ENCODE measurements around the gene ACOD1. TPM values are rescaled to one million over a fixed set of nuclear protein-coding genes. Genes with fewer than 3 reads are reported as not detected.

The ACOD1 gene
- total and polyA plus RNA-seq, 4 donors, result 0.08 TPM; not detected in 3

- Histone ChIP-seq H3K36me3 (ENCODE audit: control insufficient read depth in 4 of 4, insufficient read depth in 3 of 4, low read depth in 1 of 4, low read length in 3 of 4) (no peaks in the 10 kb centered on the region), H3K27ac (ENCODE audit: low read depth in 1 of 2, low read length in 2 of 2) (no peak overlapping the region), H3K27me3 (ENCODE audit: control insufficient read depth in 4 of 4, insufficient read depth in 4 of 4, low read length in 3 of 4) (peaks cover 0 to 8% (median 0%) of the 10 kb centered on the region in 4 donors), H3K4me3 (ENCODE audit: low read depth in 1 of 3, low read length in 3 of 3) (no peak overlapping the region), H3K4me1 (ENCODE audit: control insufficient read depth in 4 of 4, insufficient read depth in 4 of 4, low read length in 3 of 4) (no peaks in the 10 kb centered on the region), H3K9me3 (ENCODE audit: control insufficient read depth in 4 of 4, low read length in 3 of 4) (no peaks in the 10 kb centered on the region), H3K9ac (ENCODE audit: low read depth in 1 of 2, low read length in 2 of 2) (no peak overlapping the region)
- TF ChIP-seq RXRA (IDR thresholded peaks at IDR 0.05) (no peak), TAF1 (conservative IDR thresholded peaks at IDR 0.05) (no peak), JUND (IDR thresholded peaks at IDR 0.05) (no peak), REST (IDR thresholded peaks at IDR 0.05) (no peak), FOXA1 (IDR thresholded peaks at IDR 0.05) (no peak), HNF4G (IDR thresholded peaks at IDR 0.05) (no peak), NR2F2 (IDR thresholded peaks at IDR 0.05) (no peak)
- TF ChIP-seq, protein P1, sequence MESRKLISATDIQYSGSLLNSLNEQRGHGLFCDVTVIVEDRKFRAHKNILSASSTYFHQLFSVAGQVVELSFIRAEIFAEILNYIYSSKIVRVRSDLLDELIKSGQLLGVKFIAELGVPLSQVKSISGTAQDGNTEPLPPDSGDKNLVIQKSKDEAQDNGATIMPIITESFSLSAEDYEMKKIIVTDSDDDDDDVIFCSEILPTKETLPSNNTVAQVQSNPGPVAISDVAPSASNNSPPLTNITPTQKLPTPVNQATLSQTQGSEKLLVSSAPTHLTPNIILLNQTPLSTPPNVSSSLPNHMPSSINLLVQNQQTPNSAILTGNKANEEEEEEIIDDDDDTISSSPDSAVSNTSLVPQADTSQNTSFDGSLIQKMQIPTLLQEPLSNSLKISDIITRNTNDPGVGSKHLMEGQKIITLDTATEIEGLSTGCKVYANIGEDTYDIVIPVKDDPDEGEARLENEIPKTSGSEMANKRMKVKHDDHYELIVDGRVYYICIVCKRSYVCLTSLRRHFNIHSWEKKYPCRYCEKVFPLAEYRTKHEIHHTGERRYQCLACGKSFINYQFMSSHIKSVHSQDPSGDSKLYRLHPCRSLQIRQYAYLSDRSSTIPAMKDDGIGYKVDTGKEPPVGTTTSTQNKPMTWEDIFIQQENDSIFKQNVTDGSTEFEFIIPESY (IDR thresholded peaks at IDR 0.05), result no peak
- 61% methylated on average over 19 of the region's 19 CpGs for WGBS
- DNase-seq (ENCODE audit: low spot score), result no peak
These were observed 23.8 kb downstream of the ACOD1 start for GRCh38 chr13:76971851-76972829.

- H3K4me3 ChIP-seq (ENCODE audit: low read depth in 1 of 3, low read length in 3 of 3), result no peak overlapping the region
- H3K4me1 ChIP-seq (ENCODE audit: control insufficient read depth in 4 of 4, insufficient read depth in 4 of 4, low read length in 3 of 4), result no peaks in the 10 kb centered on the region
- H3K9me3 ChIP-seq (ENCODE audit: control insufficient read depth in 4 of 4, low read length in 3 of 4), result no peaks in the 10 kb centered on the region
- 85% methylated on average over 6 of the region's 6 CpGs for WGBS
- DNase-seq (ENCODE audit: low spot score), result no peak
- TF ChIP-seq JUND (IDR thresholded peaks at IDR 0.05), result no peak
- TF ChIP-seq YY1 (IDR thresholded peaks at IDR 0.05), result no peak
- TF ChIP-seq TAF1 (conservative IDR thresholded peaks at IDR 0.05), result no peak
- no peak for TF ChIP-seq NR2F2 (IDR thresholded peaks at IDR 0.05)
- H3K36me3 ChIP-seq (ENCODE audit: control insufficient read depth in 4 of 4, insufficient read depth in 3 of 4, low read depth in 1 of 4, low read length in 3 of 4), result no peaks in the 10 kb centered on the region
- no peak overlapping the region for H3K27ac ChIP-seq (ENCODE audit: low read depth in 1 of 2, low read length in 2 of 2)
- no peak overlapping the region for H3K9ac ChIP-seq (ENCODE audit: low read depth in 1 of 2, low read length in 2 of 2)
- peaks cover 0 to 6% (median 0%) of the 10 kb centered on the region in 4 donors for H3K27me3 ChIP-seq (ENCODE audit: control insufficient read depth in 4 of 4, insufficient read depth in 4 of 4, low read length in 3 of 4)
These were observed 25.8 kb downstream of the ACOD1 start for GRCh38 chr13:76973920-76974617.

GRCh38 chr13:76974618-76974975, 26.3 kb downstream of the ACOD1 start:
- no peak for DNase-seq (ENCODE audit: low spot score)
- Histone ChIP-seq H3K4me1 (ENCODE audit: control insufficient read depth in 4 of 4, insufficient read depth in 4 of 4, low read length in 3 of 4) (no peaks in the 10 kb centered on the region), H3K4me3 (ENCODE audit: low read depth in 1 of 3, low read length in 3 of 3) (no peak overlapping the region), H3K27me3 (ENCODE audit: control insufficient read depth in 4 of 4, insufficient read depth in 4 of 4, low read length in 3 of 4) (peaks cover 0 to 6% (median 0%) of the 10 kb centered on the region in 4 donors), H3K9ac (ENCODE audit: low read depth in 1 of 2, low read length in 2 of 2) (no peak overlapping the region), H3K9me3 (ENCODE audit: control insufficient read depth in 4 of 4, low read length in 3 of 4) (no peaks in the 10 kb centered on the region), H3K36me3 (ENCODE audit: control insufficient read depth in 4 of 4, insufficient read depth in 3 of 4, low read depth in 1 of 4, low read length in 3 of 4) (no peaks in the 10 kb centered on the region), H3K27ac (ENCODE audit: low read depth in 1 of 2, low read length in 2 of 2) (no peak overlapping the region)
- WGBS, result 85% methylated on average over 3 of the region's 3 CpGs
- no peak for TF ChIP-seq RAD21 (IDR thresholded peaks at IDR 0.05)
- no peak for TF ChIP-seq FOXA1 (IDR thresholded peaks at IDR 0.05)
- TF ChIP-seq, protein P1 (IDR thresholded peaks at IDR 0.05), result no peak
- TF ChIP-seq REST (IDR thresholded peaks at IDR 0.05), result no peak
- no peak for TF ChIP-seq RXRA (IDR thresholded peaks at IDR 0.05)
- TF ChIP-seq FOXA2 (IDR thresholded peaks at IDR 0.05), result no peak
- TF ChIP-seq HNF4A (conservative IDR thresholded peaks at IDR 0.05), result no peak
- no peak for TF ChIP-seq SP1 (IDR thresholded peaks at IDR 0.05)
- no peak for TF ChIP-seq GABPA (IDR thresholded peaks at IDR 0.05 in 1 of 2, conservative IDR thresholded peaks at IDR 0.05 in 1 of 2)
- TF ChIP-seq NR2F2 (IDR thresholded peaks at IDR 0.05), result no peak

All from liver (tissue), 9 donors.